GM21619 (cell line): ENCODE results near the gene DMGDH.

Experiments used
- ATAC-seq: cut with Tn5 transposase; IDR thresholded peaks from one replicate; pipeline ENCODE4 v1.9.1; 2021; ENCODE audit not compliant: unreplicated experiment

Gene DMGDH

DNA sequence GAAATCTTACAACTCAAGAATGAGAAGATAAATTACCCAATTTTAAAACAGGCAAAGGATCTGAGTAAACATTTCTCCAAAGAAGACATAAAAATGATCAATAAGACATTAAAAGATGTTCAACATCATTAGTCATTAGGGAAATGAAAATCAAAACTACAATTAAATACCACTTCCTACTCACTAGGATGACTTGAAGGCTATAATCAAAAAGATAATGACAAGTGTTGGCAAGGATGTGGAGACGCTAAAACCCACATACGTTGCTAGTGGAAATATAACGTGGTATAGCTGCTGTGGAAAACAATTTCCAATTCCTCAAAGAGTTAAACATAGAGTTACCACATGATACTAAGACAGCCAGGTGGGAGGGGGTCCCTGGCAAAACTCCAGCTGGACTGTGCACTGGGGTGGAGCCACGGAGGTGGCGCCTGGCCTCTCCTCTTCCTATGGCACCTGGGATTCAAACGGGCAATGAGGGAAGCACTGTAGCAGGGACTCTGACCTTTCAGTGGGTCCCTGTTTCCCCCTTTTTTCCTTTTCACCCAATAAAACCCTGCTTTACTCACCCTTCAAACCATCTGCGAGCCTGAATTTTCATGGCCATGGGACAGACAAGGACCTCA is 90.2 kb downstream of the DMGDH start:
- no peak for ATAC-seq

DNA sequence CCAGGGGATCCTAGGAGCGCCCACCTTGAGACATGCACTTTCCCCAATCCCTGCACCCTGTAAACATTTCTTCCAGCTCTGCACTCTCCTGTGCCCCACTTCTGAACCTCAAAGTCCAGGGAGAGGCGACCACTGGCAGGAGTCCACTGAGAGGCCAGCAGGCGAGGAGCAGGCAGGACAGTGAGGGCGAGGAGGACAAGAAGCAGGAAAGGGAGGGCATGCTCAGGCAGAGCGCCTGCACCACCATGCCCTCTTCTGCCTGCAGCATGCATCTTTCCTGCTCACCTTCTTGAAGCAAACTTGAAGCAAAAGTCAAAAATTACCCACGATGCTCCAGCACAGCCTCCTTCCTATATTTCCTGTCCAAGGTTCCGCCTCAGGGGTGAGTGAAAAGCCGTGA is 94.4 kb downstream of the DMGDH start:
- no peak for ATAC-seq

DNA sequence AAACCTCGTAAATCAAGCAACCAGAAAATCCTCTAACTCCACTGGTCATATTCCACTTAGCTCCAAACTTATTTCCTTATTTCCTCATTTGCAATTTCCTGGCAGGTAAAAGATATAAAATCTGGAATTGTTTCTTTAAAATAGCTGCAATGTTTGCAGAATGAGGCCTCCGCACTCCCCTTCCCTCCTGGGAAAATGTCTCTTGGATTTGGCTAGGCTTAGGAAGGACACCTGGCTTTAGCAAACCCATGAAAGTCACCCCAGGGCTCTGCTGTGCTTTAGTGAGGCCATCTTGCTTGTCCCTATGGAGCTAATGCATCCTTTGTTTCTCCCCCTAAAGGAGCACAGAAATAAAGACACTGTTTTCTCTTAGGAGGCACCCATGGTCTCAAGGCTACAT is 94.9 kb downstream of the DMGDH start:
- no peak for ATAC-seq

DNA sequence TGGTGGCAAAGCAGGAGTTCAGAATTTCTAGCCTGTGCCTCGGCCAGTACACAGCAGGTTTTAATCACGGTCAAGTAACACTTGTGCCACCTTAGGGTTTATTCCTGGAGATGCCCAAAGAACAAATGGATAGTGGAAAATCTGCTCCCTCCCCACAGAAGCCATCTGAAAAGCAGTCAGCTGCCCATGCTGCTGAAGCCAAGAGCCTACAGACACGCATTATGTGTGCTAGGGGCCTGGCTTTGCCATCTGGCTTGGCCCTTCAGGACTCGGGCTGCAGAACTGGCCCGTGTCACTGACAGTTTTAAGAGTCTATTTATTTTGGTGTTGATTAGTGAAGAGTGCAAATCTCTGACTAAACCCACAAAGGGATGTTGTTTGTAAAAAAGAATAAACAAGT is 95.5 kb downstream of the DMGDH start:
- no peak for ATAC-seq

GRCh38 chr5:78972654-78973428 is 96.6 kb downstream of the DMGDH start:
- ATAC-seq: no peak

DNA sequence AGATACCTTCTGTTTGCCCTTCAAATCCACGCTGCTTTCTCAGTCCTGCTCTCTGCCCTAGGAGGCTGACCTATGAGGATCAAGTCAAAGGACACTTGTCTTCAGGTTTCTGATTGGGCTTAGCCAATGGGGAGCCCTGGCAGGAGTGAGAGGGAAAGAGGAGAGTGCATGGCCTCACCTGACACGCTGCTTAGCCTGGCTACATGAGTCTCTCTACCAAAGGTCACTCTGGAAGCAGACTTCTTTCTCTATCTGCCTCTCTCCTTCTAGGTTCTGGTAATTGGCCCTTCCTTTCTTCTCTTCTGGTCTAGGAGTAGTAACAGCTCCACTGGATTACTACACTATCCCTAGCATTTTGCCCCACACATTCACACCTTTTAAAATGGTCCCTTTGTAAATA is 97.5 kb downstream of the DMGDH start:
- ATAC-seq: no peak

GRCh38 chr5:78968781-78969180 is 100.7 kb downstream of the DMGDH start:
- no peak for ATAC-seq

GRCh38 chr5:78964889-78965288 is 104.6 kb downstream of the DMGDH start:
- no peak for ATAC-seq

GRCh38 chr5:78961743-78962142 is 107.7 kb downstream of the DMGDH start:
- ATAC-seq: no peak

GRCh38 chr5:78959767-78960166 is 109.7 kb downstream of the DMGDH start:
- no peak for ATAC-seq

GRCh38 chr5:78958672-78959445 is 110.6 kb downstream of the DMGDH start:
- no peak for ATAC-seq

DNA sequence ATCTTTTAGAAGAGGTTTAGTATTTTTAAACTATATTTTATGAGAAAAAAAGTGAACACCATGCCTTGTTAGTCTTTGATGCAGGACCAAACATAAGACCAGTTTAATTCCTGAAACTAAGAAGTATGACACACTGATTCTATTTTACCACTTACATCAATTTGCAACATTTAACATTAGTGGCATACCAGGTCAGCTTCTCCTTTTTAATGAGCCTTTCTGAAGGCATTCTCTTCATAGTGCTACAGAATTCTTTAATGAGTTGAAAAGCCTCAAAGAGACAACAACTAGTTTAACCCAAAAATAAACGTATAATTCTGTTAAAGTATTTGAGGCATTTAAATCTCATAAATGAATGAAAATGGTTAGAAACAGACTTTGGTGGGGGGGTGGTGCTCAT is 112.6 kb downstream of the DMGDH start:
- no peak for ATAC-seq

GRCh38 chr5:78953092-78953800 is 116.2 kb downstream of the DMGDH start:
- ATAC-seq: no peak
